GM12865 (cell line): ENCODE data around the gene PXDN.

Experiments
- DNase-seq: peaks from one replicate; pipeline ENCODE4 v3.0.0; 2010; ENCODE audit warnings: low read depth
- H3K4me3 ChIP-seq: 2 replicates; pipeline ENCODE4 v1.5.1; 2011; ENCODE audit warnings: mild to moderate bottlenecking, low read depth, low read length, control low read depth
- TF ChIP-seq, protein P1 (sequence below): IDR thresholded peaks from 2 replicates; pipeline ENCODE4 v1.5.1; 2011; ENCODE audit warnings: low read length, control low read depth, low read depth, inconsistent platforms; ENCODE audit not compliant: insufficient read depth; ENCODE audit errors: missing control alignments

PXDN gene

DNA sequence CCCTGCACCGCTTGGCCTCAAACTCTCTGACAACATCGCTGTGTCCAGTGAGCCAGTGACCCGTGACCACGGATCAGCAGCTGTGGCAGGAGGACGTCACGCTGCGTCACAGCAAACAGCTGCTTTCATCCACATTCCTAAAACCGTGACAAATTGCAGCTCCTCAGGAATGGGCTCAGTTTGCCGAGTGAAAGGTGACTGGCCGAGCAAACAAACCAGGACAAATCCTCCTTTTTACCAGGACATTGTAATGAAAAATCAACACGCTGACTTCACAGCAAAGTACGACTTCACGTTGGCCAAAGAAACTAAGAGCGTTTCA is 57.6 kb downstream of the PXDN start:
- no peak for DNase-seq
- H3K4me3 ChIP-seq: no peak overlapping the region
- TF ChIP-seq, protein P1, sequence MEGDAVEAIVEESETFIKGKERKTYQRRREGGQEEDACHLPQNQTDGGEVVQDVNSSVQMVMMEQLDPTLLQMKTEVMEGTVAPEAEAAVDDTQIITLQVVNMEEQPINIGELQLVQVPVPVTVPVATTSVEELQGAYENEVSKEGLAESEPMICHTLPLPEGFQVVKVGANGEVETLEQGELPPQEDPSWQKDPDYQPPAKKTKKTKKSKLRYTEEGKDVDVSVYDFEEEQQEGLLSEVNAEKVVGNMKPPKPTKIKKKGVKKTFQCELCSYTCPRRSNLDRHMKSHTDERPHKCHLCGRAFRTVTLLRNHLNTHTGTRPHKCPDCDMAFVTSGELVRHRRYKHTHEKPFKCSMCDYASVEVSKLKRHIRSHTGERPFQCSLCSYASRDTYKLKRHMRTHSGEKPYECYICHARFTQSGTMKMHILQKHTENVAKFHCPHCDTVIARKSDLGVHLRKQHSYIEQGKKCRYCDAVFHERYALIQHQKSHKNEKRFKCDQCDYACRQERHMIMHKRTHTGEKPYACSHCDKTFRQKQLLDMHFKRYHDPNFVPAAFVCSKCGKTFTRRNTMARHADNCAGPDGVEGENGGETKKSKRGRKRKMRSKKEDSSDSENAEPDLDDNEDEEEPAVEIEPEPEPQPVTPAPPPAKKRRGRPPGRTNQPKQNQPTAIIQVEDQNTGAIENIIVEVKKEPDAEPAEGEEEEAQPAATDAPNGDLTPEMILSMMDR: no peak

DNA sequence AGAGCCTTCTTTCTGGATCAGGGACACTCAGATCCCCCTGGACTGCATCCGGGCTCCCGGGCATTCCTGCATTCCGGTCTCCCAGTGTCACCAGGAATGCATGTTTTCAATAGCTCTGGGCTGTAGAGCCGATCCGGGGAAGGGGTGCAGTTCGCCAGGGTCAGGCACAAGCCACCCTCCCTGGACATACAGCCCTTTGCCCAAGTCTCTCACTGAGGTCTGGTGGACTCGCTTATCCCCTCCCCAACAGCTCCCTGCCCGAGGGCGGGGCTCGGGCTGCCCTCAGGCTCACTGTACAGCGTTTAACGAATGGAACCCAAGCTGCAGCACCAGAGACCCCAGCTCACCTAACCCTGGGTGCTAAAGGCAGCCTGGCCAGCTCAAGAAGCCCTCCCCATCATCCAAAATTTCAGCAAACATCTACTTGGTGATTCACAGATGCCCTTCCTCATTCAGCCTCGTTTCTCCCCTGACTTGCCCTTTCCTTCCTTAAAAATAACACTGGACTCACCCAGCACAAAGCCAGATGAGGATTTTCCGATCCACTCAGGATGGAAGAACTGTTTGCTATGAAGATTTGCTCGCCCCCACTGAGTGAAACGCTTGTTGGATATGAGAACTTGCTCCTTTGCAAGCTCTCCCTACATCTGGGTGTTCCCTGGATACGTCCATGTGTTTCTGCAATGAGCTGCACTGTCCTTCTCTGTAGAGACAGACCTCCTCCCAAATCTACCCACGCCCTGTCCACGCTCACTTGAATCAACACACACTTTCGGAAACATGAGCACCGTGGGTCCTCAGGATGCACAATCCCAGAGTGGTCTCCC is 58.1 kb downstream of the PXDN start:
- TF ChIP-seq, protein P1: no peak

DNA sequence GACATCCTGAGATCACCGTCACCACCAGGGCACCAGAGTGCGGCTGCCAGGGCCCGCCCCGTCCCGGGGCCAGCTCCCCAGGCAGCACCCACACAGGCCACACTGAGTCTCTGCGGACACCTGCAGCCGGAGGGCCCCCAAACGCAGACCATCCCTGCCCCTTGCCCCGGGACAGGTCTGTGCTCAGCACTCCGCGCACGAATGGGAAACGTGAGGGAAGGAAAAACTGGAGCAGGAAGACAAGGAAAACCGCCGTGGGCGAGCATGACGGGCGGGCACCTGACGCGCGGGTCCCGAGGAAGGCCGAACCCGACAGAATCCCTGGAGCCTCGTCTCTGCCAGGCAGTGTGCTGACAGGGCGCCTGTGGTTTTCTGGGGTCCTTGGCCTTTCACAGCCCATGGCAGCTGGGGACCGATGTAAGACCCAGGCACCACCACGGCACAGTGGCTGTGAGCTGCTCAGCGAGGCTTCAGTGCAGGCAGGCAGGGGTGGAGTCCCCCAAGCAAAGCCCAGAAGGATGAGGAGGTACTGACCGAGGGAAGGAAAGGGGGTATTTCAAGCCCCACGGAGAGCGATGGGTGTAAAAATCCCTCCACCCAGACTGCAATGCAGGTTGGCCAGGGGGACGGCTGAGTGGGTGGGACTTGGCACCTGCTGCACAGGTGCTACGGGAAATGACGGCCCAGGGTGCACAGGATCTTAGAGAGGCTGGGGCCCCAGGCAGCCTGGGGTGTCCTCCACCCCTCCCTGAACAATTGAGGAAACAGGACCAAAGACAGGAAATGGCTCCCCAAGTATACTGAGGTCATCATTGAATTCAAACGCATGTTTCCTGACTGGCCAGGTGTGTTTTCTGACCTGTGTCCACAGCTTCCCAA is 59.0 kb downstream of the PXDN start:
- DNase-seq: no peak
- TF ChIP-seq, protein P1: no peak
- H3K4me3 ChIP-seq: no peak overlapping the region

More for the DNA sequence above, 58.1 kb downstream of the PXDN start:
- no peak for DNase-seq
- H3K4me3 ChIP-seq: no peak overlapping the region

DNA sequence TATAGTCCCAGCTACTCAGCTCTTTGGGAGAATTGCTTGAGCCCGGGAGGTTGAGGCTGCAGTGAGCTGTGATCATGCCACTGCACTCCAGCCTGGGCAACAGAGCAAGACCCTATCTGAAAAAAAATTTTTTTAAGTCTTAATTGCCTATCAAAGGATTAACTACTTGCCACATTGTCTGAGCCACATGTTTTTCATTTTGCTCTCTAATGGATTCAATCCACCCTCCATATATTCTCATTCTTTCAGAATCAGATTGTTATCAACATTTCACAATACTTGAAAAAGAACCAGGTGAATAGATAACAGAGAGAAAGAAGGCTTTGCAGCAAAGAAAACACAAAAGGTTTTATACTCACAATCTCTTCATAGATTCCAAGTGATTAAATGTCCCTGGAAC is 61.0 kb downstream of the PXDN start:
- no peak overlapping the region for H3K4me3 ChIP-seq
- no peak for DNase-seq
- TF ChIP-seq, protein P1: no peak

DNA sequence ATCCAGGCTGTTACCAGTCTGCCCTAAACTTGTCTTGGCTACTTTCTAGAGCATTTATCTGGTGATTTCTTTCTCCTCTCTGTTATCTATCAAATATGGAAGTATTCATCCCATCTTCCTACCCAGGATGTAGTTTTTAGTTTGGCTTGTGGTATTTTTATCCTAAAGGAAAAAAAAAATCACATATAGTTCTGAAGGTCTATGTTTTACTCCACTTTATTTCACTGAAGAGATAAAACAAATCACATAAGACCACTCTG is 62.2 kb downstream of the PXDN start:
- no peak overlapping the region for H3K4me3 ChIP-seq
- no peak for DNase-seq
- TF ChIP-seq, protein P1: no peak

DNA sequence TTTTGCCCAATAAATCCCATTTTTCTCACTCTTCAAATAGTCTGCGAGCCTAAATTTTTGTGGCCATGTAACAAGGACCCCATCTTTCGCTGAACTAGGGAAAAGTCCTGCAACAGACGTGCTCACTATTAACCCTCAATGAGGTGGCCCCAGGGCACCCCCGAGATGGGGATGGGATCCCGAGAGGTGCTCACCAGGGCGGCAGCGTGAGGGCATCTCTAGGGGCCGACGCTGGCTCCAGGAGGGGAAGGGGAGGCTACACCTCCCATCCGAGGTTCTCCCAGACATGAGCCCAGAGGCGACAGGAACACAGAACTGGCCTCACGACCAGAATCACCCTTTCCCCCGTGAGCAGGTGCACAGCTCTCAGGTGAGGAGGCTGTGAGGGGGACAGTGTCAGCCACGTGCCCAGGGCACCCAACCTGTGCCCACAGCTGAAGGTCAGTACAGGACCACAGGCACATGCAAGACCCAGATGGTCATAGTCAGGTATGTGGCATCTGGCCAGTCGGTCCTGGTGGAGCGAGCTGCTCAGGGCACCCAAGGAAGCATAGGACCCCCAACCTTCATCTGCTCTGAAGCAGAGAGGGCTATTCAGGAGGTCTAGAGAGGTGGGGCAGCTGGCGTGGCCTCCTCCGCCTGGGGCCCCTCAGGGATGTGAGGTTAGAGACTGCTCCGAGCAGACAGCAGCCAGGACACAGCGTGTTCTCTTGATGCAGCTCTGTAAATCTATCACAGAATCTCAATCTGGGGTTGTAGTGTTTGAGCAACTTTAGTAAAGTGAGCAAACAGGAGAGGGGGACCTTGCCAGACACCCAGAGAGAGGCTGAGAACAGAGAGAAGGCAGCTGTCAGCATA is 62.8 kb downstream of the PXDN start:
- H3K4me3 ChIP-seq: no peak overlapping the region
- TF ChIP-seq, protein P1: no peak
- DNase-seq: no peak
